ENCODE data around the gene HSPG2.

HSPG2 gene

DNA sequence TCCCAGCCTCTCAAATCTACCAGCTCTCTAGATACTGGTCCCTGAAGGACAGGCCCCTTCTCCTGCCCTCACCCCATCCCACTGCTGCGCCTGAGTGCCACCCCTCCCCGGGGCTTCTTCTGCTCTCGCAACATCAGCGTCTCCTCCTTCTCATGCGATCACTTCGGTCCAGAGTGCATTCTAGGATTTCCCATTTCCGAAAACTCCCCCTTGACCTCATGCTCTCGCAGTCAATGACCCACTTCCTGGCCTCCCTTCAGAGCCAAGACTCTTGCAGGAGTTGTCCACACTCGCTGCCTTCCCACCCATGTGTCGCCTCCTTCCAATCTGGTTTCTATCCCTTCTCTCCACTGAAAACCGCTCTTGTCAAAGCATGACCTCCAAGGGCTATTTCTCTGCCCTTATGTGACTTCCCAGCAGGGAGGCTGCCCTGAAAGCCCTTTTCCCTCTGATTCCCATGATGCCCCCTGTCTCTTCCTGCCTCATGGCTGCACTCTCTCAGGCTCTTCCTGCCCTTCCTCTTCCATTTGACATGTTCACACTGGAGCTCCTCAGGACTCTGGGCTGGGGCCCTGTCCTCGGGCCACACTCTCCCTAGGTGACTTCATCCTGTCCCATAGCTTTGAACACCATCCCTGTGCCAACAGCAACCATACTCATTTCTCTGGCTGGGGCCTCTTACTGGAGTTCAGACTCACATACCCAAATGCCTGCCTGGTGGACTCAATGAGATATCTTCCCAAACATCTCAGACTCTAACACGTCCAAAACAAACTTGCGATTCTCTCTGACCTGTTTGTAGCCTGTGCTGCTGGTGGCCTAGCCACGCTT lies 79.1 kb downstream of the HSPG2 start:
- DNase-seq, result peak; percentile 80

DNA sequence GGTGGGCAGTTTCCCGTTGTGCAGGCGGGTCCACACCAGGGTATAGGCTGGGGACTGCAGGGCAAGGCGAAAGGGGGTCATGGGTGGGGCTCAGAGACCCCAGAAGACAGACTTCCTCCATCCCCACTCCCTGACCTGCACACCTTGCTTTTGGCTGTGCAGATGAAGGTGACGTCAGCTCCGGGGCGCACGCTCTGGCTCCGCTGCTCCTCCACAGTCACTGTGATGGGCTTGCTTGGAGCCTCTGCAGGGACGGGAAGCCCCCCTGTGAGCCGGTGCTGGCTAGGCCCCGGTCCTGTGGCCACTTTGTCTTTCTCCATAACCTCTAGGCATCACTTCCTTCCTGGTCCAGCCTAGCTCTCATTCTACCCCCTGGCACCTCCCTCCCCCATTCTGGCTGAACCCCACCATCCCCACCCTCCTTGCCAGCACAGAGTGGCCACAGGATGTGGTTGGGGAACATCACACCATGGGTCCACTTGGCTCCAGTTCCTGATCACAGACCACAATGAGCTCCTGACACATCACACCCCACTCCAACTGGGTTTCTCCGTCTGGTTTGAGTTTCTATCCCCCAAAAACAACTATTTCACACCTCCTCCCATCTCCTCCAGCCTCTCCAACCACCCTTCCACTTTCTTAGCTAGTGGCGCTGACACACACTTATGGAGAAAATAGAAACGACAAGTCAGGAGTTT lies 79.8 kb downstream of the HSPG2 start:
- peak; percentile 94 for DNase-seq

DNA sequence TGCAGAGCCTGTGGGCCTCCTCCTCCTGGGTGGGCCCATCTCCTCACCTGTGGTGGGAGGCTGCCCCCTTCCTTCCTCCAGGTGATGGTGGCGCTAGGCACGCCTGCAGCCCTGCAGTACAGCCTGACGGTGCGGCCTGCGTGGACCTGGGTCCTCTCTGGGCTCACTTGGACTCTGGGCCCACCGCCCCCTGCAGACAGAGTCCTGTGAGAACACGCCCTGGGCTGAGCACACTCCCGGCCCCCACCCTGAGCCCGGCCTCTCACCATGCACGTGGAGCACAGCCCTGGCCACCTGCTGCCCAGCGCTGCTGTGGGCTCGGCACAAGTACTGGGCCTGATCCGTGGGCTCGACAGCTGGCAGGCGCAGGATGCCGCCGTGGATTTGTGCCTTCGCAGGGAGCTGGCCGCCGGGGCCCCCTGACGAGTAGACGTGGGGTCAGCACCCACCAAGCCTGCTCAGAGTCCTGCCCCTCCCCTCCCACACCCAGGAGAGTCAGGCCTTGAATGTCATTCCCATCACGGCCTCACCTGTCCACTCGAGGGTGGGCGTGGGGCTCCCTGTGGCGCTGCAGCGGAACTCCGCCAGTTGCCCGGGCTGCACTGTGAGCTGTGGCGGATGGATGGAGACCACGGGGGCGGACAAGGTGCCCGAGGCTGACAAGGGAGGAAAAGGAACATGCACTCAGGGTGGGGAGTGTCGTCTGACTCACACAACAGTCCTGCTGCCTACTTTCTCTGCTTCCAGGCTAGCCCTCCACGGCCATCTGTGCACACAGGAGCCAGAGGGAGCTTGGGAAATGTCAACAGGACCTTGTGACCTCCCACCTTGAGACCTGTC lies 81.6 kb downstream of the HSPG2 start:
- DNase-seq, result peak; percentile 13

DNA sequence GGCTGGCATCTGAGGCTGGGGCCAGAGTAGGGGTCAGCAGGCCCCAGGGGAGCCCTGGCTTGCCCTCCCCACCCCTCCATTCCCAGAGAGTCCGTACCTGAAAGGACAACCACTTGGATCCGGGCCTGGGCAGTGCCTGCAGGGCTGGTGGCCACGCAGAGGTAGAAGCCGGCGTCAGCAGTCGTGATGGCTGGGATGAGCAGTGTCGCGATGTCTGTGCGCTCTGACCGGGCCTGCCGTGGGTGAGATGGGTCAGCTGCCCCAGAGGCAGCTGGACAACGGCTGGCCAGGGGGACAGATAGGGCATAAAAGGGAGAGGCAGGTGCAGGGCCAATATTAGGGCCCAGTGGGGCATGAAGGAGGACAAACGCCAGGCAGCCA lies 82.4 kb downstream of the HSPG2 start:
- DNase-seq, result no peak

DNA sequence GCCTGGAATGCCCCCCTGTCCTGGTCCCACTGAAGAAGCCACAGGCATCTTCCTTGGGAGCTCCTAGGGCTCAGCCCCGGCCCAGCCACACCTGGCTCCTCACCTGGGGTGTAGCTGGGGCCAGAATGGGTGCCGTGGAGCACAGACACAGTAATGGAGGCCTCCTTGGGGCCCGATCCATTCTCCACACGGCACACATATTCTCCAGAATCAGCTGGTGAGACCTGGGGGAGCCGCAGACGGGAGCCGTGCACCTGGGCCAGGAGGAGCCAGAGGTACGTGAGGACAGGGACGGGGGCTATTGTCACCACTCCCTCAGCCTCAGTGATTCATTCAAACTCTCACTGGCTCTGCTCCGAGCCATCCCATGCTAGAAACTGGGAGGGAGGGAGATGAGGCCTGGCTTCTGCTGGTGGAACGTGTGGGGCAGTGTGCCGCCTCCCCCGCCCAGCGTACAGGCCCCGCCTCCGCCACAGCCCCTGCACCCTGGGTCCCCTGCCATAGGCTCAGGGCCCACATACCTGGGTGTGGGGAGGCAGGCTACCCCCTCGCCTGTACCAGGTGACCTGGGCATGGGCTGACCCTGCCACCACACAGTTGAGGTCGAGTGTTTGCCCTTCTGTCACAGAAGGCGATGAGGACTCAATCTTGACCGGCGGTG lies 82.9 kb downstream of the HSPG2 start:
- no peak for DNase-seq

DNA sequence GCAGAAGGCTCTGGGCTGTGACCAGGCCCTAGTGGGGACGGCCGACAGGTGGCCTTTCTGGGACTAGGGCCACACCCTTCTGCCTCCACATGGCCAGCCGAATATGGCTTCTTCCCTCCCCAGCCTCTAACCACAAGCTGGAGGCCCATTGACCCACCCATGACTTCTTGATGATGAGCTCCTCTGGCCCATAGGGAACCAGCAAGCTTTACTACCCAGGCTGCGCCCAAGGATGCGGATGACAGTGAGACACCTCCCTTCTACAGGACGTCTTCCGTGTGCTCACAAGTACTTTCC lies 84.0 kb downstream of the HSPG2 start:
- DNase-seq, result peak; percentile 20

DNA sequence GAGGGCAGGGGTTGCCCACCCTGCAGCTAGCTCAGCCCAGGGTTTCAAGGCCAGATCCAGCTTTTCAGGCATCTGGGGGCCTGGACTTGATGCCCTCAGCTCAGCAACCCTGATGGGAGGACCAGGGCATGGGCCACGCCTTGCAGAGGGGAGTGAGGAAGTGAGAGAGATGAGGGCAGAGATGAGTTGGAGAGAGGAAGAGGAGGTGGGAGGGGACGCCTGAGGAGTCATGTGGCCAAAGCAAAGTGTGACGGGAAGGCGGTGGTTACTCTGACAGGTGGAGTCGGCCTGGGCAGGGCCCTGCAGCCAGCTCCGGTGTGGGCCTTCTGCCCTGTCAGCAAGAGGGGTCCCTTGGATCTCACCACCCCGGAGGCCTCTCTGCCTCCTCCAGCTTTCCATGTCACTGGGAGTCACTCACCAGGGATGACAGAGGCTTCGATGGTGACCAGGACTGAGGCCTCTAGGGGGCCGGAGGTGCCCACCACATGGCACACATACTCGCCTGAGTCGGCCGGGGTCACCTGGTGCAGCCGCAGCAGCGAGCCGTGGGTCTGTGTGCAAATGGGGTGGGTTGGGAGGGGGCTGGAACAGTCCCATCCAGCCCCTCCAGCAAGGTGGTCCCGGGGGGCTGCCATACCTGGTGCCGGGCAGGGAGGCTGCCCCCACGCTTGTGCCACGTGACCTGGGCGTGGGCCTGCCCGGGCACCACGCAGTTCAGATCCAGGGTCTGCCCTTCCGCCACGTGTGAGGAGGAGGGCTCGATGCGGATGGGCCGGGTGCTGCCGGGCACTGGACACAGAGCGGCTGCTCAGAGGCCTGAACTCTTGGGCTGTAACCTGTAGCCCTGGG lies 84.6 kb downstream of the HSPG2 start:
- peak; percentile 74 for DNase-seq

DNA sequence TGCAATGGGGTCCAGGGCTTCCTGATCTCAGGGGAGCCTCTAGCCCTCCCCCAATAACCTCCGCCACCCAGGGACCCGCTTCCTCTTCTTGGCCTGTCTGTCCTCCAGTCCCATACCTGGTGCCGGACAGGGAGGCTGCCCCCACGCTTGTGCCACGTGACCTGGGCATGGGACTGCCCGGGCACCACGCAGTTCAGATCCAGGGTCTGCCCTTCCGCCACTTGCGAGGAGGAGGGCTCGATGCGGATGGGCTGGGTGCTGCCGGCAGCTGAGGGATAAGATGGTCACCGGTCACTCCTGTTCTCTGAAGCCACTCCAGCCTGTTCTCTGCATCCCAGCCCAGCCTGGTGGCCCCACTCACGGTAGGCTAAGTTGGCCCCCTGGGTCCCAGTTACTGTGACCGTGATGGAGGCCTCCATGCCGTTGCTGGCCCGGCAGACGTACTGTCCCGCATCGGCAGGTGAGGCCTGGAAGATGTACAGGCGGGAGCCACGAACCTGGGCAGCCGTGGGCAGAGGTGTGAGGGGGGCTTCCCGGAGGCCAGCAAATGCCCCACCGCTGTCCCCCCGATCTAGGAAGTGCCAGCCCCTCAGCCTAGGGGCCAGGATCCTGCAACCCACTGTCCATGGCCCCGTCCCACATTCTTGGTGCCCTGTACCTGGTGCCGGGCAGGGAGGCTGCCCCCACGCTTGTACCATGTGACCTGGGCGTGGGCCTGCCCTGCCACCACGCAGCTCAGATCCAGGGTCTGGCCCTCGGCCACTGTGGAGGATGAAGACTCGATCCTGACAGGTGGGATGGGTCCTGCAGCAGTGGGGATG lies 85.5 kb downstream of the HSPG2 start:
- DNase-seq, result no peak

DNA sequence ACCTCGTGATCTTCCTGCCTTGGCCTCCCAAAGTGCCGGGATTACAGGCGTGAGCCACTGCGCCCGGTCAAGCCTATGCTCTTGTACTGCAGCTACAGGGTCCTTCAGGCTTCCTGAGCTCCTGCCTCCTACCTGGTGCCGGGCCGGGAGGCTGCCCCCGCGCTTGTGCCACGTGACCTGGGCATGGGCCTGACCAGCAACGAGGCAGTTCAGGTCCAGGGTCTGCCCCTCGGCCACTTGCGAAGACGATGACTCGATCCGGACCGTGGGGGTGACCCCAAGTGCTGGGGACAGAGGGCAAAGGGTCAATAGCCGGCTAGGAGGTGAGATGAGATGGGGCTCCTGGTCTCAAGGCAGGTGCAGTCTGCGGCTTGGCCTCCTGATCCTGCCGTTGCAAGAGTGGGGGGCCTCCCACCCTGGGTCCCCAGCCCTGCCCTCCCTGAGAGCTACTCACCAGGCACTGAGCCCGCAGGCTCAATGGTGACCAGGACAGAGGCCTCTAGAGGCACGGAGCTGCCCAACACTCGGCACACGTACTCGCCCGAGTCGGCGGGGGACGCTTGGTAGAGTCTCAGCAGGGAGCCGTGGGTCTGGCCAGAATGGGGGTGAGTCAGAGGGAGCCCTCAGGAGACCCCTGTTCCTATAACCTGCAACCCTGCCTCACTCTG lies 87.1 kb downstream of the HSPG2 start:
- no peak for DNase-seq

DNA sequence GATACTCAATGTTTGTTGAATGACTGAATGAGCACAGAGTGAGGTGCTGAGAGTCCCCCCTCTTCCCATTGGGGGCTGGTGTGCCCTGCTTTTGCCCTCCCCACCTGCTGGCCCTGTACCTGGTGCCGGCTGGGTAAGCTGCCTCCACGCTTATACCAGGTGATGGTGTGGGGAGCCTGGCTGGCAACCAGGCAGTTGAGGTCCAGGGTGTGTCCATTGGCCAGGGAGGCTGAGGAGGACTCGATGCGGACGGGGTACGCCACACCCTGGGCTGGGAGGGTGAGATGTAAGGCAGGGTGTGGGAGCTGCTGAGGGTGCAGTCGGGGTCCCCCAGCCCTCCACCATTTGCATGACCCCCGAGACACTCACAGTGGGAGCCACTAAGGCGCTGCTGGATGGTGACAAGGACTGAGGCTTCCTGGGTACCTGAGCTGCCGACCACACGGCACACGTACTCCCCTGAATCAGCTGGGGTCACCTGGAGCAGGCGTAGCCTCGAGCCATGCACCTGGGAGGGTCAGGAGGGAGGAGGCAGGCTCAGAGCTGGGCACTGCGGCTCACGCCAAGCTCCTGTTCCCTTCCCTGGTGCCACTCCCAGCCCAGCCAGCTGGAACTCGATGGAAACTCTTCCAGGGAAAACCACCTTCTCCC lies 88.5 kb downstream of the HSPG2 start:
- DNase-seq, result no peak

DNA sequence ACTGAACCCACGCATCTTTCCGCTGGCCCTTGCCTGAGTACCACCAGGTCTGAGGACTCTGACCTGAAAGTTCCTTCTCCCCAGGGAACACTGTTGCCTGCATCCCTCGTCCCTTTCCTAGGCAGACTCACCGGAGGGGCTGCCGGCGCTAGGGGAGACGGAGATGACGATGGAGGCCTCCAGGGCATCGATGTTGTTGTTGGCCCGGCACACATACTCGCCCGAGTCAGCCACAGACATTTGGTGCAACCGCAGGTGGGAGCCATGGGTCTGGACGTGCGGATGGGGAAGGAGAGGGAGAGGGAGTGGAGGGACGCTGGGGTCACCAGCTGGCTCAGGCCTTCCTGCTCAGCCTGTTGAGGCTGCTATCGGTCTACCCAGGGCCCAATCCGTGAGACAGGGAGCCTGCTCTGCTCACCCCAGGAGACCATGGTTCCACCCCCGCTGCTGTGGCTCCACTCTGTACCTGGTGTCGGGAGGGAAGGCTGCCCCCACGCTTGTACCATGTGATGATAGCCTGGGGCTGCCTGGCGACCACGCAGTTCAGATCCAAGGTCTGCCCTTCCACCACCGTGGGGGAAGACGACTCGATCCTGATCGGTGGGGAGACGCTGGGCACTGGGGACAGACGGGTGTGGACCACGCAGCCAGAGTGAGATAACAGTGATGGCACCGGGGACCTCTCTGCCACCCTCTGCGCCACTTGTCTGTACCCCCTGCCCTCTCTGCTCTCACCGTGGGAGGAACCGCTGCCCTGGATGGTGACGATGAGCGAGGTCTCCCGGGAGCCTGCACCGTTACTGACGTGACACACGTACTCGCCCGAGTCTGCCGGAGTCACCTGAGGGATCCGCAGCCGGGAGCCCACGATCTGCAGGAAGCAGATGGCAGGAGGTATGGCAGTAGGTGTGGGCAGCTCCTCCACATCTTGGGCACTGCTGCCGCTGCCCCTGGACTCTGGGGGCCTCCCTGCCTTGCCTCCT lies 89.6 kb downstream of the HSPG2 start:
- DNase-seq, result no peak

DNA sequence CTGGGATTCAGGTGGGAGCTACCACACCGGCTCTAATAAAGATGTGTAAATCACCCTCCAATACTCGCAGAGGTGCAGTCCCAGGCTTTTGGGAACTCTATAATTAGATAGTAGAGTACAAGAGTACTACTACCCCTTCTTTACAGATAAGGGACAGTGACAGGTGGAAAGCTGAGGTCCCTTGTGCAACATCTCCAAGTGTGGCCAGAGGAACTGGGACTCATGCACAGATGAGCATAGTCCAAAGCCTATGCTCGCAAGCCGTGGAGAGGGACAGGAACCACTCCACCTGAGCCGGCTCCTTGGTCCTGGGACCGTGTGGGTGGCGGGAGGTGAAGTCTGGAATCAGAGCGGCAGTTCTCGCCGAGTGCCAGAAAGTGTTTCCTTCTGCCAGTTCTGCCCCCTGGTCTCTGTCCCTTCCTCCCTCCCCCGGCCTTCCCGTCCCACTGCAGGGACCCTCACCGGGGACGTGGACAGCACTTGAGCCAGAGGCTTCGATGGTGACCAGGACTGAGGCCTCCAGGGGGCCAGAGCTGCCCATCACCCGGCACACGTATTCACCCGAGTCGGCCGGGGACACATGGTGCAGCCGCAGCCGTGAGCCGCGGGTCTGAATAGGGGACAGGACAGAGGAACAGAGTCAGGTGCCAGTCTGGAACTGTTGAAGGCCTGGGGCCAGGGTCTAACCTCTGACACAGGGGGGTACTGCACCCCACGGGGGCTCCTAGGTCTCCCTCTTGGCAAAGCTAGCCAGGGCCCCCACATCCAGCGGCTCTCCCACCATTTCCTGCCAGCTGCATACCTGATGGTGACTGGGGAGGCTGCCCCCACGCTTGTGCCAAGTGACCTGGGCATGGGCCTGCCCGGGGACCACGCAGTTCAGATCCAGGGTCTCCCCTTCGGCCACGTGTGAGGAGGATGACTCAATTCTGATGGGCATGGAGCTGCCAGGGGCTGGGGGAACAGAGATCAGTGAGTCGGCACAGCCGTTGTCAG lies 91.2 kb downstream of the HSPG2 start:
- no peak for DNase-seq

DNA sequence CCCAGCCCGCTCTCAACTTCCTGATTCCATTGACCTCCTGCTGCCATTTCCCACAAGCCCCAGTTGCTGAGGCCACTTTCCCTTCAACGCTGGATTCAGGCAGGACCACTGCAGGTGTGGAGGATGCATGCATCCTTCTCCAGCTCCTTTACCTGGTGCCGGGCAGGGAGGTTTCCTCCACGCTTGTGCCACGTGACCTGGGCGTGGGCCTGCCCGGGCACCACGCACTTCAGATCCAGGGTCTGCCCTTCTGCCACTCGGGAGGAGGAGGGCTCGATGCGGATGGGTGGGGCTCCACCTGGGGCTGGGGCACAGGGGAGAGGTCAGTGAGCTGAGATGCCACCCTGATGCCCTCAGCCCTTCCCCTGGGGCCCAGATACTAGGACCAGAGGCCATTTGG lies 93.1 kb downstream of the HSPG2 start:
- no peak for DNase-seq

DNA sequence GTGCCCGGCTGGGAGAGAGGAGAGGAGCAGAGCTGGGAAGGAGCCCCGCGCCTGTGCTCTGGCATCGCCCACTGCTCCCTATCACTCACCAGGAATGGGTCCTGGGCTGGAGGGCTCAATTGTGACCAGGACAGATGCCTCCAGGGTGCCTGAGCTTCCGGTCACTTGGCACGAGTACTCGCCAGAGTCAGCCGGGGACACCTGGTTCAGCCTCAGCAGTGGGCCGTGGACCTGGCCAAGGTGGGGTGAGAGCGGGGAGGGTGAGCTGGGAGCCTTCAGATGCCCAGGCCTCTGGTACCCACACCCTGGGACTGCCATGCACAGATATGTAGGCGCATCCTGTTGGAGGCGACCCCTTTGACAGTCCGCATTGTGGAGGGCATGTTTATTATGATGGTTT lies 93.9 kb downstream of the HSPG2 start:
- no peak for DNase-seq

DNA sequence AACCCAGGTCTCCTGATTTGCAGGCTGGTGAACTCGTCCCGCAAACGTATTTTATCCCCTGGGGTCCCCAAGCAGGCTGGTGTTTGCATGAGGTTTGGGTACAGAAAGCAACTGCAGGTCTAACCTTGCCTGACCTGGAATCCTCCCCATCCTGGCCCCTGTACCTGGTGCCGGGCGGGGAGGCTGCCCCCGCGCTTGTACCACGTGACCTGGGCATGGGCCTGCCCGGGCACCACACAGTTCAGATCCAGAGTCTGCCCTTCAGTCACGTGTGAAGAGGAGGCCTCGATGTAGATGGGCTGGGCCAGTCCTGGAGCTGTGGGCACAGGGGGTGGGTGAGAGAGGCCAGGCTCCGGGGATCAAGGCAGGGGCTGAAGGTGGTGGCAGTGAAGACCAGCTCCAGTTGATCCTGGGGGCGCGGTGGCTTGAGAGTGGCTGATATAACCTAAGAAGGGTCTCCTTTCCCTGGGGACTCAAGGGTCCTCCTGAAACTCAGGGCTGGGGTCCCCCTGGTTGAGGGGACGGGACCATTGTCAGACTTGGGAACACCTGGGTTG lies 94.4 kb downstream of the HSPG2 start:
- no peak for DNase-seq

DNA sequence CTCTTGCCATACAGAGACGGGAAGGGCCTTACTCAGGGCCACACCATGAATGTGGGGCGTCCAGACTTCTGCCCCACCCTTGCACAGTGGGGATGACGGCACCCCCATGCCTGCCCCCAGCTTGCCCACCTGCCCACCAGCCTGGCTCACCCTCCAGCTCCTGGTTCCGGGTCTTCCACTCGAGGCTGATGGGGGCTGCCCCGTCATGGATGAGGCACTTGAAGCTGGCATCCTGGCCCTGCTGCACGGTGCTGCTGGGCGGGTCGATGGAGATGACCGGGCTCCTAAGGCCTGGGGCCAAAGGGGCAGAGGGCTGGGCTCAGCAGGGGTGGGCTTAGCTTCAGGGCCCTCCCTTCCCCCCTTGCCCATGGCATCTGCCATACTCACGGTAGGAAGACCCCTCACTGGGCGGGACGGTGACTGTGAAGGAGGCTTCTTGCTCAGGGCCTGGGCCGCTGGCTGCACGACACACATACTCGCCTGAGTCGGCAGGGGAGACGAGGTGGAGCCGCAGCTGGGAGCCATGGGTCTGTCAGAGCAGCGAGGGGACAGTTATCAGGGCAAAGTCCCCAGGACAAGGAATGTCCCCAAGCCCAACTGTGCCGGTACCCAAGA lies 95.2 kb downstream of the HSPG2 start:
- no peak for DNase-seq

DNA sequence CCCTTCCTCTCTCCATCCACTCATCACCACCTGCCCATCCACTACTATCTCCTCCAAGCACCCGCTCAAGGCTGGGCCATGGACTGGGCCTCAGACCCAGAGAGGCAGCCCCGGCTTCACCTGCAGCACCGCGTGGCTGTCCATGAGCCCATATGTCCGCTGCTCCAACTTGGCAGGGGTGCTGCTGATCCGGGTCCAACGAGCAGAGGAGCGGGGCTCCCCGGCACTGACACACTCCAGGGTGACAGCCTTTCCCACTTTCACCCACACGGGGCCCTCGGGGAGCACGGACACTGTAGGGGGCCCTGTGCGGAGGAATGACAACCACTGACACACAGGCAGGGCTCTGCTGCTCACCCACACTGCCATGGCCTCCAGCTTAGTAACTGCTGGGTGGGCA lies 96.1 kb downstream of the HSPG2 start:
- no peak for DNase-seq
